ENCODE data around the gene MDC1. TPM values are rescaled to one million over a fixed set of nuclear protein-coding genes. Genes with fewer than 3 reads are reported as not detected.

Gene MDC1
- total and polyA plus RNA-seq, 2 of the 13 experiments (the other 11 are each of a cell fraction or from before 2014, with no cell fraction given) = 8.4 to 14.0 TPM

GRCh38 chr6:30744054-30744805, 27.1 kb upstream of the MDC1 start, which contains the start of gene IER3 (continued):
- TF ChIP-seq ZBED4 (CRISPR knock-in tag; IDR thresholded peaks at IDR 0.05; ENCODE audit: borderline replicate concordance) (peak; percentile 89; the same call in 1 of the 2 replicates), MLLT10 (CRISPR knock-in tag; IDR thresholded peaks at IDR 0.05) (no peak; the same call in 1 of the 2 replicates), ZNF331 (CRISPR knock-in tag; IDR thresholded peaks at IDR 0.05) (no peak; the same call in 1 of the 2 replicates), TBL1XR1 (IDR thresholded peaks at IDR 0.05; ENCODE audit: borderline replicate concordance, low read length, partially characterized antibody) (peak; percentile 60), FOXO1 (CRISPR knock-in tag; IDR thresholded peaks at IDR 0.05) (peak; percentile 56; the same call in 1 of the 2 replicates), GFI1 (CRISPR knock-in tag; IDR thresholded peaks at IDR 0.05; ENCODE audit: borderline replicate concordance) (peak; percentile 89), KDM3A (CRISPR knock-in tag; IDR thresholded peaks at IDR 0.05; ENCODE audit: low read depth) (peak; percentile 94), ZBTB37 (CRISPR knock-in tag; IDR thresholded peaks at IDR 0.05) (peak; percentile 84), ZFP82 (CRISPR knock-in tag; IDR thresholded peaks at IDR 0.05; ENCODE audit: borderline replicate concordance) (peak; percentile 90), SRSF9 (IDR thresholded peaks at IDR 0.05; ENCODE audit: borderline replicate concordance, insufficient read depth, low read depth, low read length, poor library complexity, severe bottlenecking) (no peak), TOE1 (CRISPR knock-in tag; IDR thresholded peaks at IDR 0.05) (no peak), CHCHD3 (CRISPR knock-in tag; IDR thresholded peaks at IDR 0.05) (no peak), KMT2B (CRISPR knock-in tag; IDR thresholded peaks at IDR 0.05) (peak; percentile 63), ZNF784 (CRISPR knock-in tag; IDR thresholded peaks at IDR 0.05; ENCODE audit: borderline replicate concordance) (no peak), PAWR (CRISPR knock-in tag; IDR thresholded peaks at IDR 0.05; ENCODE audit: borderline replicate concordance) (no peak), DR1 (CRISPR knock-in tag; IDR thresholded peaks at IDR 0.05) (peak; percentile 99), ZFAT (CRISPR knock-in tag; conservative IDR thresholded peaks at IDR 0.05) (no peak; the same call in 1 of the 2 replicates), BORCS8-MEF2B (CRISPR knock-in tag; IDR thresholded peaks at IDR 0.05) (no peak), ZNF207 (IDR thresholded peaks at IDR 0.05; ENCODE audit: borderline replicate concordance) (no peak), IKZF4 (CRISPR knock-in tag; IDR thresholded peaks at IDR 0.05; ENCODE audit: borderline replicate concordance, low read depth, not compliant biosample characterization) (no peak)
- TF ChIP-seq, protein P1, sequence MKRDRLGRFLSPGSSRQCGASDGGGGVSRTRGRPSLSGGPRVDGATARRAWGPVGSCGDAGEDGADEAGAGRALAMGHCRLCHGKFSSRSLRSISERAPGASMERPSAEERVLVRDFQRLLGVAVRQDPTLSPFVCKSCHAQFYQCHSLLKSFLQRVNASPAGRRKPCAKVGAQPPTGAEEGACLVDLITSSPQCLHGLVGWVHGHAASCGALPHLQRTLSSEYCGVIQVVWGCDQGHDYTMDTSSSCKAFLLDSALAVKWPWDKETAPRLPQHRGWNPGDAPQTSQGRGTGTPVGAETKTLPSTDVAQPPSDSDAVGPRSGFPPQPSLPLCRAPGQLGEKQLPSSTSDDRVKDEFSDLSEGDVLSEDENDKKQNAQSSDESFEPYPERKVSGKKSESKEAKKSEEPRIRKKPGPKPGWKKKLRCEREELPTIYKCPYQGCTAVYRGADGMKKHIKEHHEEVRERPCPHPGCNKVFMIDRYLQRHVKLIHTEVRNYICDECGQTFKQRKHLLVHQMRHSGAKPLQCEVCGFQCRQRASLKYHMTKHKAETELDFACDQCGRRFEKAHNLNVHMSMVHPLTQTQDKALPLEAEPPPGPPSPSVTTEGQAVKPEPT (CRISPR knock-in tag; IDR thresholded peaks at IDR 0.05; ENCODE audit: low read depth) = no peak

All from HepG2 (cell line).